Measurements from ENCODE around the gene ELAVL1. TPM values are rescaled to one million over a fixed set of nuclear protein-coding genes. Genes with fewer than 3 reads are reported as not detected.
"Not testable (repeated sequence)": the region's sequence is repeated elsewhere in the genome, so short reads cannot be mapped to it uniquely, and the experiment has no call there.

ELAVL1 gene
- total RNA-seq, 1 experiment from 2014 or later: 74.6 TPM

- Histone ChIP-seq H3K9me3 (replicated peaks) (no peaks in the 10 kb centered on the region), H3K27me3 (replicated peaks) (no peaks in the 10 kb centered on the region), H3K4me3 (no peak overlapping the region), H3K4me1 (replicated peaks) (peaks cover 3% of the 10 kb centered on the region; the same call in 1 of the 2 replicates), H3K36me3 (peaks cover 64% of the 10 kb centered on the region), H3K27ac (no peak overlapping the region)
- no peak for DNase-seq (ENCODE audit: low read depth in 1 of 2, low spot score in 2 of 2)
Measured at GRCh38 chr19:7940841-7941240, 64.6 kb downstream of the ELAVL1 start.

DNA sequence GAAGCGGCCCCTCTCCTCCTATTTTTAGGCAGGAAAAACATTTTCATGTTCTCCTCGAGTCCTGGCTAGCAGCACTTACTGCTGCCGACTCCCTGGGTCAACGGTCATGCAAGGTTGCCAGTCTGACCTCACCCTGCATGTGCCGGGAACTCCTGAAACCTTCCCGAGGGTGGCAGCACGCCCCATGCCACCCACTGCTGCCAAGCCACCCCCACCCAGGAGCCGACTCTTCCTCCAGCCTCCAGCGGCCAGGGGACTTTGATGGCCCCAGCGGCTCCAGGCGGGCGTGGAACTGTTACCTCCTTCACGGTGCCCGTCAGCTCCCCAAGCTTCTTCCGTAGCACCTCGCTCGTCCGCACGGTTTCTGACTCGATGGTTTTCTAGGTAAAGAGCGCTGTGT is 70.7 kb downstream of the ELAVL1 start:
- no peak overlapping the region for H3K4me3 ChIP-seq
- H3K27me3 ChIP-seq (replicated peaks): no peaks in the 10 kb centered on the region
- H3K9me3 ChIP-seq (replicated peaks): no peaks in the 10 kb centered on the region
- H3K27ac ChIP-seq: no peak overlapping the region
- no peak for DNase-seq (ENCODE audit: low read depth in 1 of 2, low spot score in 2 of 2)
- peaks cover 98% of the 10 kb centered on the region for H3K36me3 ChIP-seq
- peaks cover 6% of the 10 kb centered on the region for H3K4me1 ChIP-seq (replicated peaks)

- DNase-seq (ENCODE audit: low read depth in 1 of 2, low spot score in 2 of 2): no peak
- Histone ChIP-seq H3K4me3 (no peak overlapping the region), H3K36me3 (peaks cover 91% of the 10 kb centered on the region), H3K27me3 (replicated peaks) (no peaks in the 10 kb centered on the region), H3K4me1 (replicated peaks) (peaks cover 13% of the 10 kb centered on the region), H3K9me3 (replicated peaks) (no peaks in the 10 kb centered on the region), H3K27ac (no peak overlapping the region)
Measured at GRCh38 chr19:7933828-7934725, 71.4 kb downstream of the ELAVL1 start.

GRCh38 chr19:7933411-7933810 is 72.0 kb downstream of the ELAVL1 start:
- H3K36me3 ChIP-seq: peaks cover 85% of the 10 kb centered on the region
- H3K4me3 ChIP-seq: no peak overlapping the region

GRCh38 chr19:7932930-7933300 is 72.5 kb downstream of the ELAVL1 start:
- Histone ChIP-seq H3K27me3 (replicated peaks) (no peaks in the 10 kb centered on the region), H3K4me3 (no peak overlapping the region), H3K27ac (no peak overlapping the region), H3K9me3 (replicated peaks) (no peaks in the 10 kb centered on the region), H3K36me3 (peaks cover 80% of the 10 kb centered on the region), H3K4me1 (replicated peaks) (peaks cover 22% of the 10 kb centered on the region)
- DNase-seq (ENCODE audit: low read depth in 1 of 2, low spot score in 2 of 2): no peak

More at GRCh38 chr19:7933411-7933810, 72.0 kb downstream of the ELAVL1 start:
- no peak for DNase-seq (ENCODE audit: low read depth in 1 of 2, low spot score in 2 of 2)
- peaks cover 17% of the 10 kb centered on the region for H3K4me1 ChIP-seq (replicated peaks)
- H3K27ac ChIP-seq: no peak overlapping the region
- no peaks in the 10 kb centered on the region for H3K9me3 ChIP-seq (replicated peaks)
- H3K27me3 ChIP-seq (replicated peaks): no peaks in the 10 kb centered on the region

- H3K4me3 ChIP-seq: no peak overlapping the region
- H3K27me3 ChIP-seq (replicated peaks): no peaks in the 10 kb centered on the region
- H3K4me1 ChIP-seq (replicated peaks): peaks cover 26% of the 10 kb centered on the region
- peaks cover 75% of the 10 kb centered on the region for H3K36me3 ChIP-seq
- H3K9me3 ChIP-seq (replicated peaks): no peaks in the 10 kb centered on the region
- H3K27ac ChIP-seq: no peak overlapping the region
- no peak for DNase-seq (ENCODE audit: low read depth in 1 of 2, low spot score in 2 of 2)
Measured at GRCh38 chr19:7932276-7932929, 73.0 kb downstream of the ELAVL1 start.

GRCh38 chr19:7931221-7932061 is 74.0 kb downstream of the ELAVL1 start:
- Histone ChIP-seq H3K36me3 (peaks cover 71% of the 10 kb centered on the region), H3K4me1 (replicated peaks) (peaks cover 27% of the 10 kb centered on the region), H3K27ac (no peak overlapping the region), H3K9me3 (replicated peaks) (no peaks in the 10 kb centered on the region), H3K4me3 (no peak overlapping the region), H3K27me3 (replicated peaks) (no peaks in the 10 kb centered on the region)
- DNase-seq (ENCODE audit: low read depth in 1 of 2, low spot score in 2 of 2): no peak

- no peaks in the 10 kb centered on the region for H3K9me3 ChIP-seq (replicated peaks)
- H3K4me3 ChIP-seq: no peak overlapping the region
- no peak for DNase-seq (ENCODE audit: low read depth in 1 of 2, low spot score in 2 of 2)
- peaks cover 31% of the 10 kb centered on the region for H3K4me1 ChIP-seq (replicated peaks)
- no peak overlapping the region for H3K27ac ChIP-seq
- H3K27me3 ChIP-seq (replicated peaks): no peaks in the 10 kb centered on the region
- H3K36me3 ChIP-seq: peaks cover 67% of the 10 kb centered on the region
Measured at GRCh38 chr19:7930765-7931164, 74.7 kb downstream of the ELAVL1 start.

DNA sequence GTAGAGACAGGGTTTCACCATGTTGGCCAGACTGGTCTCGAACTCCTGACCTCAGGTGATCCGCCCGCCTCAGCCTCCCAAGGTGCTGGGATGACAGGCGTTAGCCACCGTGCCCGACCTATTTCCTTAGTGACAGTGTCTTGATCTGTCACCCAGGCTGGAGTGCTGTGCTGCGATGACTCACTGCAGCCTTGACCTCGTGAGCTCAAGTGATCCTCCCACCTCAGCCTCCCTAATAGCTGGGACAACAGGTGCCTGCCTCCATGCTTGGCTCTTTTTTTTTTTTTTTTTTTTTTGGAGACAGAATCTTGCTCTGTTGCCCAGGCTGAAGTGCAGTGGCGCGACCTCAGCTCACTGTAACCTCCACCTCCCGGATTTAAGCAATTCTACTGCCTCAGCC is 75.4 kb downstream of the ELAVL1 start:
- H3K27me3 ChIP-seq (replicated peaks); H3K4me3 ChIP-seq; H3K9me3 ChIP-seq (replicated peaks); DNase-seq (ENCODE audit: low read depth in 1 of 2, low spot score in 2 of 2): not testable (repeated sequence)
- Histone ChIP-seq H3K36me3 (peaks cover 60% of the 10 kb centered on the region), H3K27ac (peak overlapping the region; percentile 41), H3K4me1 (replicated peaks) (peaks cover 39% of the 10 kb centered on the region)

GRCh38 chr19:7928741-7929701 is 76.4 kb downstream of the ELAVL1 start:
- no peak overlapping the region for H3K4me3 ChIP-seq
- H3K36me3 ChIP-seq: peaks cover 50% of the 10 kb centered on the region
- H3K27ac ChIP-seq: peak overlapping the region; percentile 41
- peaks cover 6% of the 10 kb centered on the region for H3K27me3 ChIP-seq (replicated peaks)
- H3K4me1 ChIP-seq (replicated peaks): peaks cover 40% of the 10 kb centered on the region
- DNase-seq (ENCODE audit: low read depth in 1 of 2, low spot score in 2 of 2): peak; percentile 75 to 86
- peaks cover 5% of the 10 kb centered on the region for H3K9me3 ChIP-seq (replicated peaks)

GRCh38 chr19:7928334-7928706 is 77.1 kb downstream of the ELAVL1 start:
- no peak overlapping the region for H3K4me3 ChIP-seq
- H3K36me3 ChIP-seq: peaks cover 43% of the 10 kb centered on the region
- no peak for DNase-seq (ENCODE audit: low read depth in 1 of 2, low spot score in 2 of 2)
- H3K9me3 ChIP-seq (replicated peaks): peaks cover 5% of the 10 kb centered on the region
- H3K27me3 ChIP-seq (replicated peaks): peaks cover 6% of the 10 kb centered on the region
- H3K4me1 ChIP-seq (replicated peaks): peaks cover 40% of the 10 kb centered on the region
- H3K27ac ChIP-seq: no peak overlapping the region

GRCh38 chr19:7927605-7928333 is 77.7 kb downstream of the ELAVL1 start:
- Histone ChIP-seq H3K4me3 (no peak overlapping the region), H3K4me1 (replicated peaks) (peaks cover 40% of the 10 kb centered on the region), H3K9me3 (replicated peaks) (peaks cover 5% of the 10 kb centered on the region), H3K27ac (no peak overlapping the region), H3K27me3 (replicated peaks) (peaks cover 6% of the 10 kb centered on the region), H3K36me3 (peaks cover 38% of the 10 kb centered on the region)
- DNase-seq (ENCODE audit: low read depth in 1 of 2, low spot score in 2 of 2): no peak

All from SJSA1 (cell line).